Kidney glomerular epithelial cell (primary cell): ENCODE measurements around the gene TNIP1.
A peak's percentile ranks its signal among the peaks of the same experiment; 100 is the strongest.

Source experiments
- DNase-seq: peaks from one replicate; lab custom pipeline; 2025; lab: John Stamatoyannopoulos, UW

The TNIP1 gene

DNA sequence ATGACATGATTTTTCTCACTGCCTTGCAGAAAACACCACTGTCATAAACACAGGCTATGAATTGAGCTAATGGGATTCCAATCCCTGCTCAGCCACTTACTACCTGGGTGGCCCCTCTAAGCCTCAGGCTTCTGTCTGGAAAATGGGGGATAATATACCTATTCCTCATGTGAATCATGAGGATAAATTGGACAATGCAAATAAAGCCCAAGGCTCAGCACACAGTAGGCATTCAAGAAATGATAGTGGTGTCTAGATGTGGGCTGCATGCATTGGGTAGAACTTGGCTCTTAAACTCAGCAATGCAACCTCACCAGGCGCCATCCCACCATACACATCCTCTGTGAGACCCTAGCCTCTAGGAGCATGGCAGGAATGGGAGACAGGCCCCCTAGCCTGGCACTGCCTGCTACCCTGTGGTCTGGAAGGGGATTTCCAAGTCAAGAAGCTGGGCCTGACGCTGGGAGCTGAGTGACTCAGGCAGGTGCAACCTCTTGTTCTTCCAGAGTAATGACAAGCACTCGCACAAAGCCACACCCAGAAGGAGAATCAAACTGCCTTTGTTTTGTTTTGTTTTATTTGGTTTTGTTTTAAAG, 2.3 kb upstream of the TNIP1 start:
- DNase-seq, result peak; percentile 78

DNA sequence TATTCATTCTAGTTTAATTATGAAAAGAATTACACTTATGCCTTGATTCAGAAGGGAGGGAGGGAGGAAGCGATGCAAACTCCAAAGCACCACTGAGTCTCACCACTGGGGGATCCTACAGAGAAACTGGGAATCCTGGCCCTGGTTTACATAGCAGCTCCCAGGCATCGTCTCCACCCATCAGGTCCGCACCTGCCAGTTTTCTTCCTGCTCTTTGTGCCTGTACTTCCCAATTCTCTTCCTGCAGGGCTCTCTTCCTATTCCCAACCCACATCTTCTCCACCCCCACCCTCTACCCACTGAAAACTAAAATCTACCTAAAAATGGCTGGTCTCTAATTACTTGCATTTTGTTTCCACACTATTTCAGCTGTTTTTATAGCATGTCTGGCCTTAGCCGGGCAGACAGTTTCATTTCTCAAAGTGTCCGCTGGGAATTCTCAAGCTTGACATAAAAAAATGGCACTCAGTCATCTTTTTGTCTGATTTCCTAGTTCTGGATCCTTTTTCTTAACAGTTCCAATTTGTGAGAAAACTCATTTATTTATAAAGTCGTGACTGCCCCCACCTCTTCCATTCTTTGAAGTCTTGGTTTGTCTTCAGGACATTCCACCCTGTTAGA, 1.6 kb upstream of the TNIP1 start:
- DNase-seq, result peak; percentile 69

DNA sequence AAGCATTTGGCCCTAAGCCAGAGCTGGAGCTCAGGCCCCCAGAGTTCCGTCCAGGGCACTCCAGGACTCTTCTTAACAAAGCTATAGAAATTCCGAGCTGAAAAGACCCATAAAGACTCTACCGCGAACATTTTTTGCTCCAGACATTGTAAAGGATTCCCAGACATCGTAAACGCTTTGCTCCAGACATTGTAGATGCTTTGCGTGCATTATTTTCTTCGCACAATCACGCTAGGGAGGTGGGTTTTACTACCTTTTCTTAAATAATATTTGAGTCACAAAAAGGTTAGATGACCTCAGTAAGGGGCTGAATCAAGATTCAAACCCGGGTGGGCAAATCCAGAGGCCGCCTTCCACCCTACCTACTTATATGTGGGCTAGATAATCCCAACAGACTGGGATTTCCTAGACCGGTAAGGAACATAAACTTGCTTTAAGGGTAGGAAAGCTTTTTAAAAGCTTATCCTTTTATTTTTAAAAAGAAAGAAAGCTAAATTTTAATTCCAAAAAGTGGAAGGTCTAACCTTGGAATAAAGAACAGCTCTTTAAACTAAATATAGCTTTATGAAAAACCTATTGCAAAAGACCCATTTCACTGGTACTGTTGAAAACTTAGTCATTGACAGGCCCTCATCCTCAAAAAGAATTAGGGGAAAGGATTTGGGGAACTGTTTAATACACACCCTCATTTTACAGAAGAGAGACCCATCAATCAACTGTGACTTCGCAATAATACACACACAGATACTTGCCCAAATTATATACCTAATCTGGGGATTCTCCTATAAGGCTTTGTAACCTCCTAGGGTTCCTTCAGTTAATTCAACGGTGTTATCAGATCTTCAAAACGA, 822 bp upstream of the TNIP1 start:
- DNase-seq, result peak; percentile 62

DNA sequence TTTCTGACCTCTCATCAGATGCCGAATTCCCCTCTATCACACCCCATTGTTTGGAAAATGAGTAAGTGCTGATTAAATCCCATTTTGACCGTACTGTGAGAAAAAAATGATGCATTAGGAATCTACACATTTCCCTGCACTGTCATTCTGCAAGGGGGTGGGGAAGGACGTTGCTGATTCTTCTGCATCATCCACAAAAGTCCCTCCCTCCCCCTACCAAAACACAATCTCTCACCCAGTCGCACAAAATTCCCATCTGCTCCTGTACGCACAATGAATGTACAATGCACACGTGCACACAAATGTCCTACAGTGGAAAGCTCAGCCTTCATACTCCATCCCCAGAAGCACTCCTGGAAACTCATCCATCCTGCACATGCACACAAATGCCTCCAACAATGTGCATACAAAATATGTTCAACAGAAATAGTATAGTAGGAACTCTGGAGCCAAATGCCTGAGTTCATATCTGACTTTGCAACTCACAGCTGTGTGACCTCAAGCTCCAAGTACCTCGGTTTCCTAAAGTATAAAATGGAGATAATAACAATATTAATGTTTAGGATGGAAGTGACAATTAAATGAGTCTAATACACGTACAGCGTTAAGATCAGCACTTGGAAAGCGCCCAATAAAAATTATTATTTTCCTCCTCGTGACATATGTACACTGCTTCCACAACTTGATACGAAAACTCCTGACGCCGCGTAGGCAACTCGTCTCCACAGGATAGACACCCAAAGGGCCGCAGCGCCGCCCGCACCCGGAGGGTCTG, 809 bp downstream of the TNIP1 start:
- DNase-seq, result peak; percentile 56

DNA sequence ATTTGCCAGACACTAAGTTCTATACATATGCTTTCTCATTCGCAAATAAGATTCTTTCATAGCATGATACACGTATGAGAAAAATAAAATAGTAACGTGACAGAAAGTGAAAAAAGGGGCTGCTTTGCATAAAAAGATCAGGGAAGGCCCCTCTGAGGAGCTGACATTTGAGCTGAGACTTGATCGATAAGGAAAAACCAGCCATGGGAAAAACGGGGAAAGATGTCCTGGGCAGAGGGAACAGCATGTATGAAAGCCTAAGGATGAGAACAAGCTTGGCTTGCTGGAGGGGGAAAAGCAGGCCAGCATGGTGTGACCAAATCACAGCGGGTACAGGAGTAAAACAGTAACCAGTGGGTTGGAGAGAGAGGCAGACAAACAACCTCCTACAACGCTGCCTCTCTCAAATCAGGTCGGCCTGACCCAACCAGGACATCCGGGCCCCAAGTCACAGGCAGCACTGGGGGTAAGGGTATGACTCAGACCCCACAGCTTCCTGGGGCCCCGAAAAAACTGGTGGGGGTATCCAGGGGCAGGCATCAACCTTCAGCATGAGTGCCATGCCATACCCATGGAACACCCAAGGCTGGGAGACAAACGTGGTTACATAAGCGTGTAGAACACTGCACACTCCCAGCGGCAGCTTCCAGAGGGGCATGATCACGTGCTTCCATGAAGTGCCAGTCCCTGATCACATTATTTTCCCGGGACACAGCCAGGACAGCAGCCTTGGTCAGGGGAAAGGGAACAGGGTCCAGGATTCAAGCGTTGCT, 2.2 kb downstream of the TNIP1 start:
- peak; percentile 51 for DNase-seq

DNA sequence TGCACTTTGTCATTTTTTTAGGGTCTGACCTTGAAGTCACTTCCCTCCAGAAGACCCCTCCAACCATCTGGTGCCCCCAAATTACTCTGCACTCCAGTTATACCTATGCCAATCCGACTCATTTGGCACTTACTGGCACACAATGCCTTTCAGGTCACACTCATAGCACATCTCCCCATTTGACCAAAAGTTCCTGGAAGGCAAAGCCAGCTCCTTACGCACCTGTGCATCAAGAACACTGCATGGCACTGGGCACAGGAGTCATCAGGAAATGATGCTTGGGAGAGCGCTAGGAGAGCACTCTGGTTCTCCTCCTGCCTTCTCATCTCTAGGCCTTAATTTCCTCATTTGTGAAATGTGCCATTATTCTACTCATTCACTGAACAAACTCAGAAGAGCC, 2.9 kb downstream of the TNIP1 start:
- DNase-seq, result no peak

DNA sequence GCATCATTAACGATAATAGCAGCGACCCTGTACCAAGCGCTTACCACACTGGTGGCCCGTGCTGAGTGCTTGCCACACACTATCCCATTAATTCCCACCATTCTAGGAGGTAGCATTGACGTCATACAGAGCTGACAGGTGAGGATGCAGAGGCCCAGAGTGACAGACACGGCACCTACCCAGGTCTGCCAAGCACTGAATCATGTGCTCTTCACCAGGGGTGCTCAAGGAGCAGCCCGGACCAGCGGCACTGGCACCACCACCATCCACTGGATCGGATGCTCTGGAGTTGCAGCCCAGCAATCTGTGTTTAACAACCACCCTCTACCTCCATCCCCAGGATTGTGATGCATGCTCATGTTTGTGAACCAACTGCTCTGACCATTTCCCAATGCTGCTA, 3.4 kb downstream of the TNIP1 start:
- no peak for DNase-seq

DNA sequence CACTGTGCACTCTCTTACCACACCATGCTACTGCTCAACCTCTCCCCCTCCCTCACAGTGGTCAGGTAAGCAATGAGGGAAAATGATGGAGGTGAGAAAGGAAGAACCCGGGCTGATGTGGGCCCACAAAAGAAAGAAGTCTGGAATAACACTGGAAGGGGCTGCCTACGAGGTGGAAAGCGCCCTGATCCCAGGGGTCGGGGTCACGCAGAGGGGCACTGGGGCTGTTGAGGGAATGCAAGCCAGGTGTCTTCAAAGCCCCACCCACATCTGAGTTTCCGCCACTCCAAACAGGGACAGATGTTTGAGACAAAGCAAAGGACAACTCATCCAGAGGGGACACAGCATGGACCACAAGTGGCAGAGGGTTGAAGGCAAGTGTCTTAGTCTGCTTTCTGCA, 4.2 kb downstream of the TNIP1 start:
- no peak for DNase-seq

DNA sequence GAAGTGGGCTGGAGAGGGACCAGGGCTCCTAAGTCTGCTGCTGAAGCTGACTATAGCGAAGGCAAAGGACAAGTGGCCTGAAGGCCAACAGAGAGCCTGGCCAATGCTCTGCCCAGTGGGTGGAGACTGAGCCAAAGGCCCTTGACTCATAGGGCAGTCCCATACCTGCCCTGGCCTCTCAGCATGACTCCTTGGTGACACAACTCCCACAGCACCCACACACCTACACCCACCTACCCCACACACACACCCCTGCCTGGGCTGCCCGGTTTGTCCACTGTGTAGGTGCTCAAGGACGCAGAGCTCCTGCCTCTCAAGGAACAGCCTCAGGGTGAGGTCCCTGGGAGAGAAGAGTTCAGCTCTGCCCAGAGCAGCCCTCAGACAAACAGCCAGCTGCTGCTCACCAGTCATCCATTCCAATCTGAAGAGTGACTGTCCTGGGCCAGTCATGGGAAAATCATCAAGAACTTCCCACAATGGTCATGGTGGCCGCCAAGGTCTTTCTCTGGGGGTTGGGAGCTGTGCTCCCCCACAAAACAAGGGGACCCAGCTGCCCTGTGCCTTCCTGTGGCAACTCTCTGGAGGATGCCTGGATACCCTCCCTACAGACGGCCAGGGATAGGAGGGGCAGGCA, 5.0 kb downstream of the TNIP1 start:
- DNase-seq, result peak; percentile 55

DNA sequence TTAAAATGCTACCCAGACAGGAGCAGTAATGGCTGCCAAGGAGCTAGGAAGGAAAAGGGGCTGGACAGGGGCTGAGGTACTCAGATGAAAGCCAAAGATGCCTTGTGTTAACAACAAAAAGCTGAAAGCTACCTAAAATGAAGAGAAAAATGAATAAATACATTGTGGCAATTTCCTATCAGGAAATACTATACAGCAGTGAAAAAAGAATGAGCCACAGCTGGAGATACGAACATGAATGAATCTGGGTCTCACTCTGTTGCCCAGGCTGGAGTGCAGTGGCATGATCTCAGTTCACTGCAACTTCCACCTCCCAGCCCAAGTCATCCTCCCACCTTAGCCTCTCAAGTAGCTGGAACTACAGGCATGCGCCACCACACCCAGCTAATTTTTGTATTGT, 6.3 kb downstream of the TNIP1 start:
- no peak for DNase-seq

DNA sequence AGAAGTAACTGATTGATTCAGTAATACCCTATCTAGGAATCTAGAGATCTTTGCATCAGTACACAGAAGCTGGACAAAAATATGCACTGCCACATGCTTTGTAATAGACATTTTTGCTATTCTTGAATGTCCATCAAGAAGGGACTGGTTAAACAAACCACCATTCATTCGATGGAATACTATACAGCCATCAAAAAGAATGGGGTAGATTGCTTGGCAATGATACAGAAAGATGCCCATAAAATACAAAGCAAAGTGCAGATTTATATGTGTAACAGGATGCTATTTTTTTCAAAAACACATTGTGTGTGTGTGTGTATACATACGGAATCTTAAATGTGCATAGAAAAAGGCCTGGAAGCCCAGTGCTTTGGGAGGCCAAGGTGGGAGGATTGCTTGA, 7.6 kb downstream of the TNIP1 start:
- no peak for DNase-seq

DNA sequence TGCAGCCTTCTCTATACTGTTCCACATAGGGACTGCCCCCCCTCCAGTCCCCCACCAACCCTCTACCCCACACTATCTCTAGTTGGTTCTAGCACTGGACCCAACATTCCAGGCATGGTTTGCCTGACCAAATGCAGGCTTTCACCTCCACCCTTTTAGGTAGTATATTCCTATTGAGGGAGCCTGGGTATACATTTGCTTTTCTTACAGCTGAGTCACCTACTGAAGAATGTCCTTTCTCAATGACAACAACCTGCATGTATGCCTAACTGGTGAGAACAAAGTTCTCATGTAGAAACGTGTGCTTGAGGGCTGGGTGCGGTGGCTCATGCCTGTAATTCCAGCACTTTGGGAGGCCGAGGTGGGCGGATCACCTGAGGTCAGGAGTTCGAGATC, 8.2 kb downstream of the TNIP1 start:
- peak; percentile 70 for DNase-seq

DNA sequence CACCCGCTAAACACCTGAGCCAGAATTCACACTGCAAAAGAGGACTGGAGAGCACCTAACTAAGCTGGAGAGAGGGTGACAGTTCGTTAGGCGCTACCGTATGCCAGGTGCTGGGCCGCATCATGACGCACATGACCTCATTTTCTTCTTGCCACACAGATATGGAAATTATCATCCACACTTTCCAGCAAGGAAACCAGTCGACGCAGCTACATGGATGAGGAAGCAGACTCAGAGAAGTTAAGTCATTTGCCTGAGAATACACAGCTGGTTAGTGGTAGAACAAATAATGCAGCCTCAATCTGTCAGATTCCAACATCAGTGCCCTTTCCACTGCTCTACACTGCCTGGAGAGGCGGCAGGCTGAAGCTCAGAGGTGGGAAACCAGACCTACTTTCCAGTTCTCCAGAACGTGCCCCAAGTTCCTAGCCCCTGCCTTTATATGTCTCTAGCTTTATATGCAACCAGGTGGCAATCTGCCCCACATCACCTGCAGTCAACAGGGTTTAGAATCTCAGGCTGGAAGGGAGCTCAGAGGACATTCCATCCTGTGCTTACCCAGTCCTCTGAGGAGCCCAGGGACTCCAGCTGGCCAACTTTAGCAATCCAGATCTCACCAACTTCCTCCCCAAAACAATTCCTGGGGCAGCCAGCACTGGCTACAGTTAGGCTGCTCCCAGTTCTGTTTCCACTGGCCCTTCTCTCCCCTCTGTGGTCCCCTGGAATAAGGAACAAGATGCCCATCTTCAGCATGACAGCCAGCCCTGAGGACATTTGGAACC, 8.8 kb downstream of the TNIP1 start:
- DNase-seq, result no peak

DNA sequence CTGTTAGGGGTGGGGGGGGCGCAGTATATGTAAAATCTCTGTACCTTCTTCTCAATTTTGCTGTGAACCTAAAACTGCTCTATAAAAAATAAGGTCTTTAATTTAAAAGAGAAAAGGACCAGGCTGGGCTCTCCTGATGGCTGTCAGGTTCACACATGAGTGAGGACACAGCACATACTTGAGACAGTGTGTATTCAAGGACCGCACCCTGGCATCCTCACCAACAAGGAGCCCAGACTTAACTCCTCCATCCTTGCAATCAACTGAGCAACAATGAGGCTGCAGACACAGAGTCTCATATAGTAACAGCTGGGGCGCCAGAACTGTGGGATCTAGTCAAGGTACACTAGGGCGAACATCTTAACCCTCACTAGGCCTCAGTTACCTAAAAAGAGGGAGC, 9.8 kb downstream of the TNIP1 start:
- no peak for DNase-seq

DNA sequence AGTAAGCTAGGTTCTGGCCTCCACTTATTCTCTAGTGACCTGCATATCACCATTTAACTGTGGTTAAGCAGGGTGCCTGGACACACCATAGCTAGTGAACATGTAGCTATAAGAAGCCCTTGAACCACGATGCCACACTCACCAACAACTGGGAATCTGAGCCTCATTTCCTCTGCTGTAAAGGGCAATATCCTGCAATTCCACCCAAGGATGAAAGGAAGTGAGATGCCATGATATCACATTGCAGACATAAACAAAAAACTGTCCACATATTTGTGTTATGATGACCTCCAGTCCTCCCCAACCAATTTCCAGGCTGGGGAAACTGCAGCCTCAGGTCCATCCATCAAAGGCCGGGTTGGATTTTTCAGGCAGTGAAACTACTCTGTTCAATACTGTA, 10.4 kb downstream of the TNIP1 start:
- DNase-seq, result no peak

DNA sequence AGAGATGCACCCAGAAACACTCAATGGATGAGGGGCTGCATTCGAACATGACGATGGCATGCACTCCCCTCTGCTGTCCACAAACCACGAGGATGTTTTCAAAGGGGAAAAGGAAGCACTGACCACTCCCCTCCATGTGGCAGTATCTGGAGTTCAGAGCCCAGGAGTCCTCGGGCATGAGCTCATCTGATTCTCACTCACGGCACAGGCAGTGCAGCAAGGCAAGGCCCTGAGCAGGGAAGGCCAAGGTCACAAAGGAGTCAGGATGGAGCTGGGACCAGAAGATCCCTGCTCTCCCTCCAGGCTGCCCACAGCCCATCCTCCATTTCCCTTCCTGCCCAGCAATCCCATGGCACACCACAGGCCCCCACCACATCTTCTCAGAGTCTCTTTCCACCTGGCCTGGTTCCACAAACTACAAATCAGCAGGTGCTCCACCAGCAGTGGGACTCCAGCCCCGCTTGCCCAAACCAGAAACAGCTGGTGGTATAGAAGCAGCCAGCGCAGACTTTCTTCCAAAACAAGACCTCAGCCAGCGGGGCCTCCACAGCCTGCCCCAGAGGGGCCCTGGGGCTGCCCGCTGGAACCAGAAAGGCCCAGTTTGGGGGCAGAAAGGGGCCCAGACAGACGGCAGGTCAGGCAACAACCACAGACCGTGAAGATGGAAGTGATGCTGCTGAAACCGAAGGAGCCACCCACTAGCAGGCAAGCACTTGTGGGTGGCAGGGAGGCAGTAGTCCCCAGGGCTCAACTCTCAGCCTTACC, 12.2 kb downstream of the TNIP1 start:
- DNase-seq, result peak; percentile 82

DNA sequence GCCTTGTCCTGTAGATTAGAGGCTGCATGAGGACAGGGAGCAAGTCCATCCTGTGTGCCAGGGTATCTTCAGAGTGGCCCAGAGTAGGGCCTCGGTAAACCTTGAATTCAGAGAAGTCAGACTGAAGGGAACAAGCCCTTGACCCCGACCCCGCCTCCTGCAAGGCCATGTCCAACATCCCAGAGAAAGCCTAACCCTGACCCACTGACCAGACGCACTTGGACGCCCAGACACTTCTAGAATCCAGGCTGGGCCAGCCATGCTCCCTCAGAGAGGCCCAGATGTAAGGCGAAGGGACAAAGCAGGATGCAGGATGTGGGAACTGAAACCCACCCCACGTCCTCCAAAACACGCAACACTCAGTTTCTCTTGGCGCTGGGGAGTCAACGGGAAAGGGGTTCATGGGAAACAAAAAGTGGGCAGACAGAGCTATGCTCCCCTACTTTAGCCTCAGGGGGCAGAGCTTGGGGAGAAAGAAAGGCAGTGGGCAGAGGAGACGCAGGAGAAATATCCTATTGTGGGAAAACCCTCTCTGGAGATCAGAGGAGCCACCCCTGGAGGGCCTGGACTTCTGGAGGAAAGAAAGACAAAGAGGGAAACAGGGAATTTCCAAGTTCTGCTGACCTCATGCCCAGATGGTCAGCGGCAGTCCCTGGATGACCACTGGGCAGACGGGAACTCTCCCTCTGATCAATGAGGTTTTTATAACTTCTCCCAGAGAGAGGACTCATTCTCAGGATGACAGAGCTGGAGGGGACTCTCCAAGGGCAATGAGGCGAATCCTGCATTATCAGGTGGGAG, 13.0 kb downstream of the TNIP1 start:
- peak; percentile 82 for DNase-seq

DNA sequence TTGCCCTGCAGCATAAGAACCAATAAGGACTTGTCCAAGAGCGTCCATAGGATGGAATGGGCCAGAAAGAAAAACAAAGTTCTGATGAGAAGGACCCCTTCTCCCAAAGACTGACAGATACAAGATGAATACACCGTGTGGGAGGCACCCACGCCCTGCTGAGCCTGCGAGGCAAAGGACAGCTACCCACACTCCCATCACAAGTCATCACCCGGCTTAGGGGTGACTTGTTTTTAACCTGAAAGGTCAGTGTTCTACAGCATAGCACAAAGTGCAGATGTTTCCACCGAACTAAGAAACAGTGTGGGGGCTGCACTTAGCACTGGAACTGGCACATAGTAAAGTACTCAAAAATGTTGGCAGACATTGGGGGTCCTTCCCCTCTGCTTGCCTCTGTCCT, 13.9 kb downstream of the TNIP1 start:
- DNase-seq, result no peak

DNA sequence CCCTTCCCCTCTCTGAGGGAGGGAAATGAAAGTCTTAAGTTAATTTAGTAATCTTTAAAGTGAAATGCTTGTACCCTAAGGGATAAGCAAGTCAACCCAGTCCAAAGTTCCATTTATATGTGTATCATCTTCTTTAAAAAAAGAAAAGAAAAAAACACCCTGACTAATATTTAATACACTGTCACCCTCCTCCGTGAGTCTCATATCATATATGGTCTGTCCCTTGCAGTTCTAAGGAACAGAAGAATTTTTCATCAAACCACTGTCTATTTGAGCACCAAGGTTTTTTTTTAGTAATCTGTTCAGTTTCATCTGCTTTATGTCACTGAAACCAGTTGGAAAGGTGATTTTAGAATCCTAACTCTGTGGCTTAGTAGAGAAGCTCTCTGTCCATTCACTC, 15.2 kb downstream of the TNIP1 start:
- no peak for DNase-seq
